SH-SY5Y (cell line): ENCODE measurements around the gene TMEM53.

Source experiments
- GATA2 ChIP-seq: IDR thresholded peaks from 2 replicates; pipeline ENCODE4 v1.6.1; 2011; ENCODE audit warnings: mild to moderate bottlenecking, low read depth, low read length
- GATA3 ChIP-seq: IDR thresholded peaks from 2 replicates; pipeline ENCODE4 v1.6.1; 2011; ENCODE audit warnings: low read depth, mild to moderate bottlenecking, low read length, moderate library complexity

TMEM53 gene

DNA sequence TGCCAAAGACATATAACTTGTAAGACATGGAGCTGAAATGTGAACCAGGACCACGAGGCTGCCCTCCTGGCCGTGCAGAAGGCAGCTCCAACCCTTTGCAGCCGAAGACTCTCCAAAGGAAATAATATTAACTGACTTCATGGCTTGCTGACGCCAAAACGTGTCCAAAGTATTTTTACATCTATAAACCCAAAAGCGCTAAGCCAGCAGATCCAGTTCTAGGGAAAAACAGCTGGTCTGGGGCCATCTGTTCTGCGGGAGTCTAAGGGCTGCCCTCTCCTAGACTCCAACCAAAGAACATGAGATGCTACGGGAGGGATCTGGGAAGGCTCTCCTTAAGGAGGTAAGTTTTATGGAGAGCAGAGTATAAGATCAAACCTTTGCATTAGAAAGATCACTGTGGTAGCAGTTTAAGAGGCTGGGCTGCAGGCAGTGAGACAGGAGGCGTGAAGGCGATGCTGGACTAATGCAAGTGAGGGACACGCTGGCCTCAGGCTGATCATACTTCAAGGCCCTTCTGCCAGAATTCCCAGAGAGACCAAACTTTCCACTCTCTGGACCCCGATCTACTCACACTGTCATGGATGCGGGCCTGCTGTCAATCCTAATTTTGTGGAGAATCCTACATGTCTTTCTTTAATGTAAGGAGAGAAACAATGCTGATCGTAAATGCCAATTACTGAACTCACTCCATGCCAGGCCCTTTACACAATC, 1.2 kb downstream of the TMEM53 start:
- TF ChIP-seq GATA2 (no peak), GATA3 (no peak)

DNA sequence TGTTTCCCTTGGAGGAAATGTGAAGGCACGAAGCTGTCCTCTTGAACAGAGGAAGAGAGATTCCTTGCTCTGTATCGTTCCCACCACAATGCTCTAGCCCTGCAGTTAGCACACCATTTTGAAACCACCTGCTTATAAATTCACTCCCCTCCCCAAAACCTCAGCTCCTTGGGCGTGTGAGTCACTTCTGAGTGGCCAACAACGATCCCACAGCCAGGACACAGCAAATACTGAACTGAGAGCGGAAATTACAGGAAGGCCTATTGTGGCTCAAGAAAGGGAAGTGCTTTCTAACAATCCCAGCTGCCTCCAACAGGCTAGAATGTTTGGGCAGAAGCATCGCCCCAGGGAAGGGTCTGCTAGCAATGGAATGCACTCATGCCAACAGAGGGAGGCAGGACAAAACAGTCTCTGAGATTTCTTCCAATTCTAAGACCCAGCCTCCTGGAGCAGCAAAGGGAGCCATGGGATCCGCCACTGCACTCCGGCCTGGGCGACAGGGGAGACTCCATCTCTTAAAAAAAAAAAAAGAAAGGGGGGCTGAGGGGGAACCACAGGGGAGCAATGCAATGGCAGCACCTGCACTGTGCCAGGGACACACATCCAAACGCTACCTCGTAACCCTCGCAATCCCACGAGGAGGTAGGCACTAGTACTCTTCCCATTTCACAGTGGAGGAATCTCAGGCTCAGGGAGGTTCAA, 1.9 kb downstream of the TMEM53 start:
- TF ChIP-seq GATA3, result no peak

DNA sequence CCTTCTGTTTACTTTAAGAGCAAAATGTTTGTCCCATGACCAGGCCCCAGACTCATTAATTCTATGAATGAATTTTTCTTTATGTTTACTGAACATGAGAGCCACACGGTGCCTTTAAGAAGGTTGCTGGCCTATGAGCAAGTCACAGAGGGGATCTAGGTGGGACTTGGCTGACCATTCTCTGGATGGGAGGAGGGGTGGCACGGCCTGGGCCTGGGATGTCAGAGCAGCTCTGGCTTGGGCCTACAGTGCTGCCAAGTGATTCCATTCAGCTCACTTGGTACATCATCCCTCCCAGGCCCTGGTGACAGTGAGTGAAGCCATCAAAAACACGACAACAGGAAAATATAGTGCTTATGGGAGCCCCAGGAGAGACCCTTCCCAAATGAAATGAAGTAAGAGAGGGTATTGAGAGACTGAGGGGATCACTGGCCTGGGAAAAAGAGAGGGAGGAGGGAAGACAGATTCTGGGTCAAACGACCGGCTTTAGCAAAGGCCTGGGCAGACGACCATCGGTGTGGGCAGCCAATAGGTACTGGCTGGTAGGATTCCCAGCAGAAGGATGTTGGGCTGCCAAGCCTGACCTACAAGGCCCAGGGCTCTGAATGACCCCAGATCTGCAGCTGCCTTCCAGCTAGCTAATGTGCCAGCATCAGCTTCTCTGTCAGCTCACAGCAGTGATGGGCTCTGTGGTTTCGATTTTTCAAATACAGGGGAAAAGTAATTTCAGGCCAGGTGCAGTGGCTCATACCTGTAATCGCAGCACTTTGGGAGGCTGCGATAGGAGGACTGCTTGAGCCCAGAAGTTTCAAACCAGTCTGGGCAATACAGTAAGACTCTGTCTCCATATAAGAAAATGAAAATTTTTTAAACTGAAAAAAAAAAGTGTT, 3.3 kb downstream of the TMEM53 start:
- TF ChIP-seq GATA3 (no peak), GATA2 (no peak)

DNA sequence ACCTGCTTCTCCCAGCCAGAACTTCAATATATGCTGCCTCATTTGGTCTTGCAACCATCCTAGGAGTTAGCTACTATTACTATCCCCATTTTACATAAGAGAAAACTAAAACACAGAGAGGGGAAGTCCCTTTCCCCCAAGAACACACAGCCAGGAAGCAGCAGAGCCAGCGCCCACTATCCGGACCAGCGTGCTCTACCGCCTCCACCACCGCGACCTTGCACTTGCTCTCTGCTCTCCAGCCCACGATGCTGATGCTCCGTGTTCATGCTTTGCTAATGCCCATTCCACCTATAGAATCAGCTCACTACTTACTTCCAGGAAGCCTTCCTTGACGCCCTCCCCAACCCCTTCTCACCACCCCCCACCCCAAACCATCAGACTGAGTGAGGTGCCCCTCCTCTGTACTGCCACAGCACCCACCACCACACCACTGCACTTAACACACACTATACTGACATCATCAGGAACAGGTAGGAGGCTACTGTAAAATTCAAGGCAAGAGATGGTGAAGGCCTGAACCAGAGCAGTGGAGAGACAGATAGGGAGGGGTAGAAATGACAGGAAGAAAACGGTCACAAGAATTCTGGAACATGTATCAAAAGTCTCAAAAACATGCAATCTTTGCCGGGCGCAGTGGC, 9.4 kb downstream of the TMEM53 start:
- no peak for TF ChIP-seq GATA2
- no peak for TF ChIP-seq GATA3

DNA sequence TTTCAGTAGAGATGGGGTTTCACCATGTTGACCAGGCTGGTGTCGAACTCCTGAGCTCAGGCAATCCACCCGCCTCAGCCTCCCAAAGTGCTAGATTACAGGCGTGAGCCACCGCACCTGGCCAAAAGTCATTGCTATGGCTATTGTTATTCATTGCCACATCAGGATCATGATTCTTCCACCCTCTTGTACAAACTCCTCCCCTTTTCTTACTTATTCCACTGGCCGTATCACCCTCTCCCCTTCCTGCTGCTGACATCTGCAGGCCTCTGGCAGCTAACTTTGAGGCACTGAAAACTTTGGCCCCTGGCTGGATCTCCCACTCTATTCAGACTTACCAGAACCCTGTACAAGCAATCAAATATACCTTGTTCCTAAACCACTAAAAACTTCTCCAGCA, 10.9 kb downstream of the TMEM53 start:
- TF ChIP-seq GATA2, result no peak
- no peak for TF ChIP-seq GATA3

DNA sequence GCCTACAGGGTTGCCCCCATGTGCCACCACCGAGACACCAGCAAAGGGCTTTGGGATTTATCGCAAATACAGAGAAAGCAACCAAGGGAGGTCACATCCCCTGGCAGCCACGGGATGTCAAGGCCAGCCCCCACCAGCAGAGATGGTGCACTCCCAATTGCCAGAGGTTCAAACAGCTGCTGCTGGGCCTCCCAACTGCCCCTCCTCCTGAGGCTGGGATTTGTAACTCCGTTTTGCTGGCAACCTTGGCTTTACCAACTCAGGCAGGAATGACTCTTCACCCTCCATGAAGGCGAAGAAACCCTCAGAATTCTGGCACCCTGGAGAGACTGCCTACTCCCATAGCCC, 11.6 kb downstream of the TMEM53 start:
- TF ChIP-seq GATA3 (no peak), GATA2 (no peak)

DNA sequence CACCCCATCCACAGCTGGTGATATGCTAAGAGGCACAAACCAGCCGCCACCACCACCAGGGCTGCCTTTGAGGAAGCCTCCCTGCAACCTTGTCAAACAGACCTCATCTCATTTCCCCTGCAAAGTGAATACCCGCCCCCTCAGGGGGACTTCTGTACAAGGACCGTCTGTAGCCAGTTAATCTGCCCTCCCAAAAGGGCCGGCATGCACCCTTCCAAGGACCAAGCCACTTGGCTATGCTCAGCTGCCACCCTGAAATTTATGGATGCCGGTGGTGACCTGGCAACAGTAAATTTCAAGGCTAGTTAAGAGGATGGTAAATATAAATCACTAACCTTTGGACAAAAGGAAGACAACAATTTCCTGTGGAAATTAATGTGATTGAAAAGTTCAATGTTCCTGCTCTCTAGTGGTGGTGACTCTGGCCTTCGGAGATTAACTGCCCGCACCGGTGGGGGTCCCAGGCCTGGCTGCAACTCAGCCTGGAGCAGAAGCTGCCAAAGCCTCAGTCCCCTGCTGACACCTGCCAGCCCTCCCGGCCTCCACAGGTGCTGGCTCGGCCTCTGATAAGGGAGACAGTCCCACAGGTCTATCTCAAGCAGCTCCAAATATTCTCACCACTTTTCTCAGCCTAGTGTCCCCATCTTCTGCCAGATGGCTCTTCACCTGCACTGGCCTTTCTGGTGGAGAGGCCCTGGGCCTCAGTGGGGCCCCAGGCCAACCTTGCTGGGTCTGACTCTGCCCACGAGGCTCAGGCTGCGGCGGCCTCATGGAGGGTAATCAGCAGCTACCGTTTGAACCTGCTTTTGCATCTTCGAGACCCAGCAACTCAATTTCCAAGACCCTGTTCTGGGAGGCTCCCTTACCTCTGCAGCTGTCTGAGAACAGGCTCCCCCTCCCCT, 12.2 kb downstream of the TMEM53 start:
- TF ChIP-seq GATA2, result no peak
- TF ChIP-seq GATA3, result no peak

DNA sequence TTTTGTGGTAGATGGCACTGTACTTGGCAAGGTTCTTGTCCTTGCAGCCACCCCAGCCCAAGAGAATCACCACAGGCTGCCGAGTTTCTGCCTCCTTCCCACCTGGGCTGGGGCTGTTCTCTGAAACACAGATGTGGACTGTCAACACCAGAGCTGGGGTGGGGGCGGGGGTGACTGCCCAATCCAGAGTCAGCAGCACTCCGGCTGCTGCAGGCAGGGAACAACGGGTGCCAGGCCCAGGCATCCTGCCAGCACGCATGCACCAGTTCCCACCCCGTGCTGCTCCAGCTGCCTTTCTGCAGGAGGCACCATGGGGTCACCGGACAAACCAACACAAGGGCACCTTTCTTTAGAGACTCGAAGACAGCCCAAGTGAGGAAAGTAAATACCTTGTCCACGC, 14.1 kb downstream of the TMEM53 start:
- no peak for TF ChIP-seq GATA3
- TF ChIP-seq GATA2, result no peak

DNA sequence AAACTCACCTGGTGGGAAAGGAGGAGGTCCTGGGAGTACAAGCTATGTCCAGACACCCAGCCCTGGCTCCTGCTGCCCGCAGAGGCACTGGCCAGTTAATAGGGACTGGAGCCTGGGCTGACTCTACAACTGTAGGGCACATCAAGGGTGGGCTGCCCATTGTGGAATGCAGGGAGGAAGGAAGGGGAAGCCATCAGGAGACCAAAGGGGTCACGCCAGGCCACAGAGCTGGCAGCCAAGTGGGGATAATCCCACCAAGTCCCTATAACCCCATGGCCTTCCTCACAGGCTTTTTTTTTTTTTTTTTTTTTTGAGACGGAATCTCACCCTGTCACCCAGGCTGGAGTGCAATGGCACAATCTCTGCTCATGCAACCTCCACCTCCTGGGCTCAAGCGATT, 14.7 kb downstream of the TMEM53 start:
- TF ChIP-seq GATA2 (no peak), GATA3 (no peak)

DNA sequence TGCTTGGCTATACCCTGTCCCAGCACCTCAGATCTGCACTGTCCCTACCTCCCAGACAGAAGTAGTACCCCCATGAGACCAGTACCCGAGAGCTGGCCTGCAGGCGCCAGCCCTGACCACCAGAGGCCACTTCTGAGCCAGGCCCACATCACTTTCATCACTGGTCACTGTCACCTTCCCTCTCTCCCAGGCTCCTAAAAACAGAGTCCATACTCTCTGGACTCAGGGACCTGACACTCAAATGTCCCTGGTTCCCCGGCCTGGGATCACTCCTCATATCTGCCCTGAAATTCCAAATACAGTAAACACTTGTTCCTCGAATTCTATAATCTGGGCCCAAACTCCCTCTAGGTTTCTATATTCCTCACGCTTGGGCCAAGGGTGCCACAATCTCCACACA, 18.7 kb downstream of the TMEM53 start:
- TF ChIP-seq GATA2 (no peak), GATA3 (no peak)

DNA sequence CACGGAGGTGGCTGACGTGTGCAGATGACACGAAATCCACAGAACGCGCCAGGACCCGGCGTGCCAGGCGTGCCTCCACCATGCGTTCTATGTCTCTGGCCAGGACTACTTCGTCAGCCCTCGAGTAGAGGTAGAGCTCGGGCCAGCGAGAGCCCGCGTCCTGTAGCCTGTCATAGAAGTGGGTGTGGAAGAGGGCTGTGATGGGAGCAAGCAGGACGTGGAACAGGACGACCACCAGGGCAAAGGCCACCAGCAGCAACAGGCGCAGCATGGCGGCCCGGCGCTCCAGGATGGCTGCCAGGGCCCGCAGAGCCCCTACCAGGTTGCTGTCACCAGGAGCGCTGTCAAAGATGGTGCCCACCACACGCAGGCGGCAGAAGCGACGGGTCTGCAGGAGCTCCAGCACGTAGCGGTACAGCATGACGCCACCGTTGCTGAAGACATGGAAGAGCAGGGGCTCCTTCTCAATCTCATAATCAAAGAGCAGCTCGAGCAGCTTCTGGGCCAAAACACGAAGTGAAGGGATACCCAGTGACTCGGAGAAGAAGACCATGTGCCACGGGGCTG, 19.6 kb downstream of the TMEM53 start:
- TF ChIP-seq GATA2, result no peak
- TF ChIP-seq GATA3, result no peak

DNA sequence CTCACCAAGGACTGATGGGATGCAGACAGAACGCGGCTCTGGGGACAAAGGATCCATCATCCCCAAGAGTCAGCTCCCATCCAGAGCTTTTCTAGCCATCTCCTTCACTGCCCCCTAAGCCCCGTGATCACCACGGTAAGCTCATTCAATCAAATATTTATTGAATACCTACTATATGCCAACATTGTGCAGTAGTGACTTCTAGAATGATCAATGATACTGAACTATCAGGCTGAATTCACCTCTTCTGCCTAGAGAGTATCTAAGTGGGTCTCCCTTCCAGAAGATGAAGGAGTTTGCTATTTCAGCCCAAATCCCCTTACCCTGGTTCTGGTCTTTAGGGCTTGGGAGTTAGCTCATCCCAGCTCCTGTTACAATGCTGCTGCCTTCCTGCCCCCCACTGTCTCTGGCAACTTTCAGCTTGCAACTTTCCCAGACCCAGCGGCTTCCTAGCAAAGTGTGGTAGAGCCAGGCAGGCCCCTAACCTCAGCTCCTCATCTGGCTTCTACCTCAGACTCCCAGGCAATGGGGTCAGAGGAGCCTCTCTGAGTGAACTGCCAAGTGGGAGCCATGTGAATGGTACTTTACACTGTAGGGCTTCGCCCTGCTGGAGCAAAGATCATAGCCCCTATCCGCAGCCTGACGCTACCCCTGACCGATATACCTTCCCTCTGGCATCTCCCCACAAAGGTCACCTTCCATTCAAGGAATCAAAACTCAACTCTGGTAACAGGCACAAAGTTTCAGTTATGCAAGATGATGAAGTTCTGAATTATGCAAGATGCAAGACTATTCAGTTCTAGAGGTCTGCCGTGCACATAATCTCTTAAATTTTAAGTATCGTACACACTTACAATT, 20.9 kb downstream of the TMEM53 start:
- no peak for TF ChIP-seq GATA3
- TF ChIP-seq GATA2, result no peak

DNA sequence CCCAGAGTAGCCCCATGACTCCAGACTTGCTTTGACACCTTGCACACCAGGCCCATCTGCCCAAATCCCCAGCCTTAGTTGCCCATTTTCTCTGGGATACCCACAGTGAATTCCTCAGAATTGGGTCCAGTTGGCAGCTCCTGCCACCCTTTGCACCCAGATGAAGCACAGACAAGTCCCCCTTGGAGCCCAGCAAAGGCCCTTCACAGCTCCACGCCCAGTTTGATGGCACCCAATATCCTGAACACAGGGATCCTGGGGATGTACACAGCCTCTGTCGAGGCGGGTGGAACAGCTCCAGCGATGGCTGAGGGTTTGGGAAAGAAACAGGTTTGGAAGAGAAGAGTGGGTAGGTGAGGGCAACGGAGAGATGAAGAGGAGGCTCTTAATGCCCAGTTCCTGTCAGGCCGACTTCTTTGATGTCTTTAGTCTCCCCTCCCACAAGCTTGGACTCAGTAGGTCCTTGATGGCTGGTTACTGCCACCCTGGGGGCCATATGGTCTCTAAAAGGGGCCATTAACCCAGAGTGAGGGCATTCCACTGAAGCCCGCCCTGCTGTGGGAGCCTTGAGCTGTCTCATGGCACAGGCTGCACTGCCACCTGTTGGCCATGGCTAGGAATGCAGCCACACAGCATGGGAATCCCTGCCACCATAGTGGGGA, 21.7 kb downstream of the TMEM53 start:
- no peak for TF ChIP-seq GATA3
- no peak for TF ChIP-seq GATA2

DNA sequence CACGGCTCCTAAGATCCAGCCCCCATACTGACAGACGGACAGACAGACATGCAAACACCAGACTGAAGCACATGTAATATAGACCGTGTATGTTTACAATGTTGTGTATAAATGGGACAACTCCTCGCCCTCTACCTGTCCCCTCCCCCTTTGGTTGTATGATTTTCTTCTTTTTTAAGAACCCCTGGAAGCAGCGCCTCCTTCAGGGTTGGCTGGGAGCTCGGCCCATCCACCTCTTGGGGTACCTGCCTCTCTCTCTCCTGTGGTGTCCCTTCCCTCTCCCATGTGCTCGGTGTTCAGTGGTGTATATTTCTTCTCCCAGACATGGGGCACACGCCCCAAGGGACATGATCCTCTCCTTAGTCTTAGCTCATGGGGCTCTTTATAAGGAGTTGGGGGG, 23.2 kb downstream of the TMEM53 start:
- TF ChIP-seq GATA3 (no peak), GATA2 (no peak)
